ENCODE results near the gene TRUB1. TPM values are rescaled to one million over a fixed set of nuclear protein-coding genes. Genes with fewer than 3 reads are reported as not detected.

Gene TRUB1
- total RNA-seq, 1 experiment from 2014 or later, result 30.4 TPM

DNA sequence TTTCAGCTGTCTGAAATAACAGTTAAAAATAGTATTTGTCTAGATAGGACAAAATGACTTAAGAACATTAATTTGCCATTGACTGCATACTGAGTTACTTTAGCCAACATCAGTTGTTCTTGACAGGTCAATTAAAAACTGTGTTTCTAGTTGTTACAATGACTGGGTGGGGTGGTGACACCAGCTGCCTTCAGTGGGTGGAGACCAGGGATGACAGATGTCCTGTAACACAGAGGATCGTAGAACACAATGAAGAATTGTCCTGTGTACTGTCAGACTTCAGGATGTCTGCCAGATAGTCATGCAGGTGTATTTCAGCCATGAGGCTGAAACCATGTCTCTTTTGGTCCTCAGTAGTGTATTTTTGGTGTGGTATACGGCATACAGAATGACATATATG lies 24.4 kb downstream of the TRUB1 start:
- Histone ChIP-seq H3K4me1 (ENCODE audit: control insufficient read depth, insufficient read depth, low read length) (no peaks in the 10 kb centered on the region), H3K9me3 (ENCODE audit: control insufficient read depth, insufficient read depth, low read depth, low read length) (no peaks in the 10 kb centered on the region), H3K4me3 (ENCODE audit: low read depth in 2 of 2, low read length in 2 of 2) (no peak overlapping the region), H3K36me3 (ENCODE audit: control insufficient read depth, insufficient read depth, low read length) (no peaks in the 10 kb centered on the region), H3K27me3 (ENCODE audit: control insufficient read depth, insufficient read depth, low read length) (no peaks in the 10 kb centered on the region), H3K27ac (ENCODE audit: low read length) (no peak overlapping the region)
- ATAC-seq, result no peak
- BruUV-seq (replicated peaks), result no TSS peak
- no peak for DNase-seq (ENCODE audit: low read depth, low spot score)
- in situ Hi-C loops (cut with HindIII; ENCODE audit: low pct_unique_long_range_greater_than_20kb, low sequenced_read_pairs), result no loop called here
- ChIA-PET POLR2A (no interaction called here), CTCF (no interaction called here)
- intact Hi-C loops (cut with micrococcal nuclease; ENCODE audit: unreplicated experiment), result no loop called here
- TF ChIP-seq, protein P1, sequence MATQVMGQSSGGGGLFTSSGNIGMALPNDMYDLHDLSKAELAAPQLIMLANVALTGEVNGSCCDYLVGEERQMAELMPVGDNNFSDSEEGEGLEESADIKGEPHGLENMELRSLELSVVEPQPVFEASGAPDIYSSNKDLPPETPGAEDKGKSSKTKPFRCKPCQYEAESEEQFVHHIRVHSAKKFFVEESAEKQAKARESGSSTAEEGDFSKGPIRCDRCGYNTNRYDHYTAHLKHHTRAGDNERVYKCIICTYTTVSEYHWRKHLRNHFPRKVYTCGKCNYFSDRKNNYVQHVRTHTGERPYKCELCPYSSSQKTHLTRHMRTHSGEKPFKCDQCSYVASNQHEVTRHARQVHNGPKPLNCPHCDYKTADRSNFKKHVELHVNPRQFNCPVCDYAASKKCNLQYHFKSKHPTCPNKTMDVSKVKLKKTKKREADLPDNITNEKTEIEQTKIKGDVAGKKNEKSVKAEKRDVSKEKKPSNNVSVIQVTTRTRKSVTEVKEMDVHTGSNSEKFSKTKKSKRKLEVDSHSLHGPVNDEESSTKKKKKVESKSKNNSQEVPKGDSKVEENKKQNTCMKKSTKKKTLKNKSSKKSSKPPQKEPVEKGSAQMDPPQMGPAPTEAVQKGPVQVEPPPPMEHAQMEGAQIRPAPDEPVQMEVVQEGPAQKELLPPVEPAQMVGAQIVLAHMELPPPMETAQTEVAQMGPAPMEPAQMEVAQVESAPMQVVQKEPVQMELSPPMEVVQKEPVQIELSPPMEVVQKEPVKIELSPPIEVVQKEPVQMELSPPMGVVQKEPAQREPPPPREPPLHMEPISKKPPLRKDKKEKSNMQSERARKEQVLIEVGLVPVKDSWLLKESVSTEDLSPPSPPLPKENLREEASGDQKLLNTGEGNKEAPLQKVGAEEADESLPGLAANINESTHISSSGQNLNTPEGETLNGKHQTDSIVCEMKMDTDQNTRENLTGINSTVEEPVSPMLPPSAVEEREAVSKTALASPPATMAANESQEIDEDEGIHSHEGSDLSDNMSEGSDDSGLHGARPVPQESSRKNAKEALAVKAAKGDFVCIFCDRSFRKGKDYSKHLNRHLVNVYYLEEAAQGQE (IDR thresholded peaks at IDR 0.05; ENCODE audit: insufficient read depth in 1 of 2, low read depth in 2 of 2, low read length in 1 of 2), result no peak
- no peak for TF ChIP-seq POLR2AphosphoS5 (IDR thresholded peaks at IDR 0.05; ENCODE audit: low read depth, low read length)
- no peak for TF ChIP-seq TCF7L2 (IDR thresholded peaks at IDR 0.05; ENCODE audit: low read depth, low read length)
- TF ChIP-seq, protein P2, sequence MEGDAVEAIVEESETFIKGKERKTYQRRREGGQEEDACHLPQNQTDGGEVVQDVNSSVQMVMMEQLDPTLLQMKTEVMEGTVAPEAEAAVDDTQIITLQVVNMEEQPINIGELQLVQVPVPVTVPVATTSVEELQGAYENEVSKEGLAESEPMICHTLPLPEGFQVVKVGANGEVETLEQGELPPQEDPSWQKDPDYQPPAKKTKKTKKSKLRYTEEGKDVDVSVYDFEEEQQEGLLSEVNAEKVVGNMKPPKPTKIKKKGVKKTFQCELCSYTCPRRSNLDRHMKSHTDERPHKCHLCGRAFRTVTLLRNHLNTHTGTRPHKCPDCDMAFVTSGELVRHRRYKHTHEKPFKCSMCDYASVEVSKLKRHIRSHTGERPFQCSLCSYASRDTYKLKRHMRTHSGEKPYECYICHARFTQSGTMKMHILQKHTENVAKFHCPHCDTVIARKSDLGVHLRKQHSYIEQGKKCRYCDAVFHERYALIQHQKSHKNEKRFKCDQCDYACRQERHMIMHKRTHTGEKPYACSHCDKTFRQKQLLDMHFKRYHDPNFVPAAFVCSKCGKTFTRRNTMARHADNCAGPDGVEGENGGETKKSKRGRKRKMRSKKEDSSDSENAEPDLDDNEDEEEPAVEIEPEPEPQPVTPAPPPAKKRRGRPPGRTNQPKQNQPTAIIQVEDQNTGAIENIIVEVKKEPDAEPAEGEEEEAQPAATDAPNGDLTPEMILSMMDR (IDR thresholded peaks at IDR 0.05), result no peak
- no peak for TF ChIP-seq SIN3A (IDR thresholded peaks at IDR 0.05; ENCODE audit: borderline replicate concordance, insufficient read depth, low read depth, low read length)

DNA sequence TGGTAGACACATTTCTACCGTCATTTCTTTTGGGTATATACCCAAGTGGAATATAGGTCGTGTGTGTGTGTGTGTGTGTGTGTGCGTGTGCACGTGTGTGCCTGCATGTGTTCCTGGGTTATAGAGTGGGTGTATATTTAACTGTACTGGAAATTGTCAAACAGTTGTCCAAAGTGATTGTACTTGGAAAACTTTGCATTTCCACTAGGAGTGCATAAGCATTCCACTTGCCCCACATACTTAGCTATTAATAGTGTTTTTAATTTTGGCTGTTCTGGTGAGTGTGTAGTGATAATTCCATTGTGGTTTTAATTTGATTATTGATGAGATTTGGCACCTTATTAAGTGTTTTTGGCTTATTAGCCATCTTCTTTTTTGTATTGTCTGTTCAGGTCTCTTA lies 25.9 kb downstream of the TRUB1 start:
- Histone ChIP-seq H3K36me3 (ENCODE audit: control insufficient read depth, insufficient read depth, low read length) (no peaks in the 10 kb centered on the region), H3K4me3 (ENCODE audit: low read depth in 2 of 2, low read length in 2 of 2) (no peak overlapping the region), H3K4me1 (ENCODE audit: control insufficient read depth, insufficient read depth, low read length) (no peaks in the 10 kb centered on the region), H3K27ac (ENCODE audit: low read length) (no peak overlapping the region), H3K9me3 (ENCODE audit: control insufficient read depth, insufficient read depth, low read depth, low read length) (no peaks in the 10 kb centered on the region), H3K27me3 (ENCODE audit: control insufficient read depth, insufficient read depth, low read length) (no peaks in the 10 kb centered on the region)
- DNase-seq (ENCODE audit: low read depth, low spot score), result no peak
- intact Hi-C loops (cut with micrococcal nuclease; ENCODE audit: unreplicated experiment), result no loop called here
- no peak for TF ChIP-seq TCF7L2 (IDR thresholded peaks at IDR 0.05; ENCODE audit: low read depth, low read length)
- TF ChIP-seq, protein P2 (IDR thresholded peaks at IDR 0.05), result no peak
- TF ChIP-seq, protein P1 (IDR thresholded peaks at IDR 0.05; ENCODE audit: insufficient read depth in 1 of 2, low read depth in 2 of 2, low read length in 1 of 2), result no peak
- TF ChIP-seq SIN3A (IDR thresholded peaks at IDR 0.05; ENCODE audit: borderline replicate concordance, insufficient read depth, low read depth, low read length), result no peak
- TF ChIP-seq POLR2AphosphoS5 (IDR thresholded peaks at IDR 0.05; ENCODE audit: low read depth, low read length), result no peak
- no peak for ATAC-seq
- ChIA-PET POLR2A (no interaction called here), CTCF (no interaction called here)
- in situ Hi-C loops (cut with HindIII; ENCODE audit: low pct_unique_long_range_greater_than_20kb, low sequenced_read_pairs), result no loop called here
- no TSS peak for BruUV-seq (replicated peaks)

Data from Panc1 (cell line).